ENCODE results near the gene CCNG1. TPM values are rescaled to one million over a fixed set of nuclear protein-coding genes. Genes with fewer than 3 reads are reported as not detected.
"Not testable (repeated sequence)": the region's sequence is repeated elsewhere in the genome, so short reads cannot be mapped to it uniquely, and the experiment has no call there.

CCNG1 gene
- total RNA-seq, 1 donor from 2014 or later = 149 TPM

GRCh38 chr5:163448491-163448890, 11.1 kb downstream of the CCNG1 start:
- TF ChIP-seq CTCF (IDR thresholded peaks at IDR 0.05; ENCODE audit: partially characterized antibody, unreplicated experiment) = no peak
- Mint-ChIP-seq H3K27ac (ENCODE audit: unreplicated experiment) (no peak overlapping the region), H3K36me3 (ENCODE audit: unreplicated experiment) (no peaks in the 10 kb centered on the region), H3K4me3 (ENCODE audit: unreplicated experiment) (no peak overlapping the region), H3K27me3 (ENCODE audit: unreplicated experiment) (no peaks in the 10 kb centered on the region), H3K9me3 (ENCODE audit: unreplicated experiment) (no peaks in the 10 kb centered on the region), H3K4me1 (ENCODE audit: low read depth, unreplicated experiment) (no peaks in the 10 kb centered on the region)
- no peak for DNase-seq

- H3K27ac Mint-ChIP-seq (ENCODE audit: unreplicated experiment) = no peak overlapping the region
- H3K36me3 Mint-ChIP-seq (ENCODE audit: unreplicated experiment) = peaks cover 4% of the 10 kb centered on the region
- H3K27me3 Mint-ChIP-seq (ENCODE audit: unreplicated experiment) = no peaks in the 10 kb centered on the region
- H3K4me1 Mint-ChIP-seq (ENCODE audit: low read depth, unreplicated experiment) = no peaks in the 10 kb centered on the region
- no peaks in the 10 kb centered on the region for H3K9me3 Mint-ChIP-seq (ENCODE audit: unreplicated experiment)
- TF ChIP-seq CTCF (IDR thresholded peaks at IDR 0.05; ENCODE audit: partially characterized antibody, unreplicated experiment) = no peak
- DNase-seq = no peak
- H3K4me3 Mint-ChIP-seq (ENCODE audit: unreplicated experiment) = no peak overlapping the region
Measured at GRCh38 chr5:163451489-163451888, 14.1 kb downstream of the CCNG1 start.

GRCh38 chr5:163453705-163454104, 16.3 kb downstream of the CCNG1 start:
- no peak overlapping the region for H3K27ac Mint-ChIP-seq (ENCODE audit: unreplicated experiment)
- H3K36me3 Mint-ChIP-seq (ENCODE audit: unreplicated experiment) = peaks cover 4% of the 10 kb centered on the region
- DNase-seq = no peak
- H3K9me3 Mint-ChIP-seq (ENCODE audit: unreplicated experiment) = no peaks in the 10 kb centered on the region
- H3K4me1 Mint-ChIP-seq (ENCODE audit: low read depth, unreplicated experiment) = no peaks in the 10 kb centered on the region
- no peak for TF ChIP-seq CTCF (IDR thresholded peaks at IDR 0.05; ENCODE audit: partially characterized antibody, unreplicated experiment)
- H3K27me3 Mint-ChIP-seq (ENCODE audit: unreplicated experiment) = no peaks in the 10 kb centered on the region
- no peak overlapping the region for H3K4me3 Mint-ChIP-seq (ENCODE audit: unreplicated experiment)

GRCh38 chr5:163455406-163455805, 18.0 kb downstream of the CCNG1 start:
- H3K27me3 Mint-ChIP-seq (ENCODE audit: unreplicated experiment) = not testable (repeated sequence)

GRCh38 chr5:163456029-163456589, 18.7 kb downstream of the CCNG1 start:
- Mint-ChIP-seq H3K9me3 (ENCODE audit: unreplicated experiment) (peaks cover 8% of the 10 kb centered on the region), H3K36me3 (ENCODE audit: unreplicated experiment) (peaks cover 4% of the 10 kb centered on the region), H3K27ac (ENCODE audit: unreplicated experiment) (no peak overlapping the region), H3K4me1 (ENCODE audit: low read depth, unreplicated experiment) (peaks cover 4% of the 10 kb centered on the region), H3K27me3 (ENCODE audit: unreplicated experiment) (peaks cover 6% of the 10 kb centered on the region), H3K4me3 (ENCODE audit: unreplicated experiment) (no peak overlapping the region)
- no peak for TF ChIP-seq CTCF (IDR thresholded peaks at IDR 0.05; ENCODE audit: partially characterized antibody, unreplicated experiment)
- DNase-seq = no peak

More at GRCh38 chr5:163455406-163455805, 18.0 kb downstream of the CCNG1 start:
- not testable (repeated sequence) for DNase-seq; H3K4me3 Mint-ChIP-seq (ENCODE audit: unreplicated experiment); H3K4me1 Mint-ChIP-seq (ENCODE audit: low read depth, unreplicated experiment); H3K36me3 Mint-ChIP-seq (ENCODE audit: unreplicated experiment); H3K27ac Mint-ChIP-seq (ENCODE audit: unreplicated experiment); H3K9me3 Mint-ChIP-seq (ENCODE audit: unreplicated experiment)

All from glutamatergic neuron (in vitro differentiated cells).